GM21737 (cell line): ENCODE data around the gene VEPH1.

Experiments
- ATAC-seq: cut with Tn5 transposase; IDR thresholded peaks from one replicate; pipeline ENCODE4 v1.9.1; 2021; ENCODE audit warnings: mild to moderate bottlenecking, moderate library complexity; ENCODE audit not compliant: unreplicated experiment

The VEPH1 gene

GRCh38 chr3:157526036-157526435 is 22.8 kb upstream of the VEPH1 start:
- no peak for ATAC-seq

GRCh38 chr3:157523814-157524213 is 20.6 kb upstream of the VEPH1 start:
- ATAC-seq = no peak

GRCh38 chr3:157522648-157523047 is 19.4 kb upstream of the VEPH1 start:
- no peak for ATAC-seq

- ATAC-seq = no peak
Measured at GRCh38 chr3:157520485-157521150, 17.4 kb upstream of the VEPH1 start.

- no peak for ATAC-seq
Measured at GRCh38 chr3:157518881-157519280, 15.7 kb upstream of the VEPH1 start.

DNA sequence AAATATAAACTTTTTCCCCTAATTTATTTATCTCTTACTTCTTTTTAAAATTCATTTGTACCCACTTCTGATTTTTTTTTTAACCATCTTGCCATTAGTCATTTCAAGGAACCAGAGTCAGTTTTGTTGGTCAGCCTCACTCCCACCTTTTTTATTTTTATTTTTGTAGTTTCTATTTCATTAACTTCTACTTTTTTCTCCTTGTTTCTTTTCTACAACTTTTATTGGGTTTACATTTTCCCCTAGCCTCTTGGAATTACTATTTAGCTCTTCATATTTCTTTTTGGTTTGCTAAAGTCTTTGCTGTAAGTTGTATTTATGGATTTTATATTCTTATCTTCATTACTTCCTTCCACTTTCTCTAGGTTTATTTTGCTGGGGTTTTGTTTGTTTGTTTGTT is 13.7 kb upstream of the VEPH1 start:
- ATAC-seq = no peak

DNA sequence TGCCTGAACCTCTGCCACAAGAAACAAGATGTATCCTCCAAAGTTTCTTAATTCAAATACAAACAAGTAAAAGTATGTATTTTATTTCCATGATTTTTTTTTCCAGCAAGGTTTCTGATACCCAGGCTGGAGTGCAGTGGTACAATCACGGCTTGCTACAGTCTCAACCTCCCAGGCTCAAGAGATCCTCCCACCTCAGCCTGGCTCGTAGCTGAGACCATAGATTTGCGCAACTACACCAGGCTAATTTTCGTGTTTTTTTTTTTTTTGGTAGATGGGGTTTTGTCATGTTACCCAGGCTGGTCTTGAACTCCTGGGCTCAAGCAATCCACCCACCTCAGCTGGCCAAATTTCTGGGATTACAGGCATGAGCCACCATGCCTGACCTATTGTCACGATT is 12.2 kb upstream of the VEPH1 start:
- ATAC-seq = no peak

DNA sequence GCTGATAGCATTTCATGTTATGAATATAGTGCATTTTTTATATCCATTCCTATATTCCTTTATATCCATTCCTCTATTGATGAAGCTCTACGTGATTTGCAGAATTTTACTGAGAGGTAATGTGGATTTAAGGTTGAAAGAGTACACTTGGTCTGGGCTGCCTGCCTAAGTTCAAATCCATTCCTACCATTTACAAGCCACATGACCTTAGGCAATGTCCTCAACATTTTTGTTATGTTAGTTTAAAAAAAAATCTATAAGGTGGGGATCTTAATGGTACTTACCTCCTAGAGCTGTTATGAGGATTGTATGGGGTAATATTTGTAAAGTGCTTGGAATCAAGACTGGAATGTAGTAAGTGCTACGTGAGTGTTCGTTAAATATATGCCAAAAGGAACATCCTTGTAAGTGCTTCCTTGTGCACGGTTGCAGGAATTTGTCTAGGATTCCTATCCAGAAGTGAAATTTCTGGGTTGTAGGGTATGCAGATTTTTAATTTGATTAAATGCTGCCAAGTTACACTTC is 11.2 kb upstream of the VEPH1 start:
- ATAC-seq = no peak

GRCh38 chr3:157513585-157513984 is 10.4 kb upstream of the VEPH1 start:
- no peak for ATAC-seq

- ATAC-seq = no peak
Measured at GRCh38 chr3:157512534-157512933, 9.3 kb upstream of the VEPH1 start.

DNA sequence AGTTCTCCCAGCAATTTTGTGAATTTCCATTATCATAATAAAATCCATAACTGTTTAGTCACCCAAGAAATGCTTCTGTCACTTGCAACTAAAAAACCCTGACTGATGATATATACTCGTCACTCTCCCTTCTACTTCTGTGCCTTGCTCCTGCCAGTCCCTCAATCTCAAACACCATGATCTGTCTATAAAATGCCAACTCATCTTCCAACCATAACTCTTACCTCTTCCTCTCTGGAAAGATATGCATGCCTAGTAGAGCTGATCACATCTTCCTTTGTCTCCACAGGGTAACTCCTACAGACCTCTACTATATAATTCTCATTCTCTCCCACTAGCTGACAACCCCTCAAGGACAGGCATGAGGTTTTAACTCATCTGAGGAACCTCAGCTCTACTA is 5.2 kb upstream of the VEPH1 start:
- no peak for ATAC-seq

- no peak for ATAC-seq
Measured at GRCh38 chr3:157501863-157502262, 1.4 kb downstream of the VEPH1 start.

DNA sequence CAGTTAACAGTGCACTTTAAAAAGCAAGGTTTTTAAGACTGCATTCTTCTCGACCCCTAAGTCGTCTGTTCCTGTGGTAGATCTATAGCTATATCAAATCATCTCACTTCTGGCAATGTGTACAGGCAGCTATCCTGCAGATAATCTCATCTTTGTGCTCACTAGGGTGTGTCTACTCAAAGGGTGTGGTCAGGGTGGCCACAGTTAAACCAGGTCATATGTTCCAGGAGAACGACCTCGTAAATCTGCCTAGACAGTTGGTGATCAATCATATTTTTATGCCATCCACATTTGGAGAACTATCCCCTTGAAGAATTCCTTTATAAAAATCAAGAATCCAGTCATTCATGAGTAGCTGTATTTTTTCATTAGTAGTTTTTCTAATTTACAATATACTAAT is 3.0 kb downstream of the VEPH1 start:
- ATAC-seq = no peak

DNA sequence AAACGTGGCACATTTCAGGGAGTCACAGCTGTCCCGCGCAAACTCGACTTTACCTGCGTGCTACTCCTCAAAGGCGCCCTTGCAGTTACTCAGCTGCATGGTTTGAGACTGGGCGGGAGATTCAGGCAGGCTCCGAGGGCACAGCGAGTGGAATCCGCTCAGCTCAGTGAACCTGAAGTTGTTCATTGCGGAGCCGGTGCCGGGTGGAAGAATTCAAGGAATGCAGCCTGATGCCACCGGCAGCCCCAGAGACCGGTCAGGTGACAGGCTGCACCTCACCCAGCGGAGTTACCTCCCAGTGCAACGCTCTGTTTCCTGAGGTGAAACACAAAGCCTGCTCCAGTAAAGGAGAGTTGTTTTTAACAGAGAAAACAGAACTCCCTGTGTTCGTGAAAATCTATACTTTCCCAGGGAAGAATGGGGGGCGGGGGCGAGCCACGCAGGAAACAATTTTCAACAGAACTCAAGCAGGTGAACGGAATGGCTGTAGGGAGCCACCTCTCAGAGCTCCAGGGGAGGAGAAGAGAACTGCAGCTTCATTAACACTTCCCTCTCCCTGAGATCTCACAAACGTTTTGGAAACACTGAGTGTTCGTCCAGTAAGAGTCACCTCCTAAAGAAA is 3.8 kb downstream of the VEPH1 start:
- ATAC-seq = no peak

DNA sequence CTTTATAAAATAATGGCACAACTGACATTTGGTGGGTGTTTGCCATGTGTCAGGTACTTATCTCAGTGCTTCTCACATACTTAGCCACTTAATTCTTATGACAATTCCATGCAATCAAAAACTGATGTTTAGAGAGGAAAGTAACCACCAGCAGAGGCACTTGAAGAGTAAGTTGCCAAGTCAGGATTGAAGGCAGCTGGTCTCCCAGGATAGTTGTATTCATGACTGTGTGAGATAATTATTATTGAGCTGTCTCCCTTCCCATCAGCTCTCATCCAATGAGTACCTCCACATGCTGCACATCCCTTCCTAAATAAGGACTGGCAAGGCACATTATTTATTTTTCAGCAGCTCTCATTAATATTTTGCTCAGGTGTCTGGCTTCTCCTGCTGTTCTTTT is 4.8 kb downstream of the VEPH1 start:
- no peak for ATAC-seq

GRCh38 chr3:157495846-157496245 is 7.4 kb downstream of the VEPH1 start:
- no peak for ATAC-seq

DNA sequence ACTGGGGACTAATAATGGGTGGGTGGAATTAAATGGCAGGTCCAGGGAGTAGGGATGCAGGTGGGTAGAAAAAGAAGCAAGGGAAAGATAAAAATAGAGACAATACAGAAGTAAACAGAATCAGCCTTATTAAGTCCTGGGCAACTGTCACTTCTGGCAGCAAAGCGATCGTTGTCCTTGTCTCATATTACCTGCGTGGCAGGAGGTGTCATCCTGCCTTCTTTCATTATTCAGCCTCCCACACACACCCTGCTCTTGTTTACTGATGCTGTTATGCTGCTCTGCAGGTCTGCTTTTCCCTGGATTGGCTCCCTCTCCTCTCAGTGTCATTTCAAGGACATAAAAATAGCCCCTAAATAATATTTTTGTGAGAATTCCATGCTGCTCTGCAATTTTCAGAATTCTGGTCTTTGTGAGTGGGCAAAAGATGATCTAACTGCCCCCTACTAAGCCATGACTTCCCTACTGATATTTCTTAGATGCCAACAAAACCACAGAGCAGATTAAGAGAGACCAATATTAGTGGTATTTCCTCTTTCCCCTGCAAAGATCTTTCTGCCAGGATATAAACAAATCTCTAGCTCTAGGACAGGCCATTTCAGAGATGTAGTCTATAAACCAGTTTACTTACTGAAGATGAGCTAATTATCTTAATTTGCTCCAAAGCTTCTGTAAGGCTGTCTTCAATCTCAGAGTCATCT is 8.5 kb downstream of the VEPH1 start:
- no peak for ATAC-seq

DNA sequence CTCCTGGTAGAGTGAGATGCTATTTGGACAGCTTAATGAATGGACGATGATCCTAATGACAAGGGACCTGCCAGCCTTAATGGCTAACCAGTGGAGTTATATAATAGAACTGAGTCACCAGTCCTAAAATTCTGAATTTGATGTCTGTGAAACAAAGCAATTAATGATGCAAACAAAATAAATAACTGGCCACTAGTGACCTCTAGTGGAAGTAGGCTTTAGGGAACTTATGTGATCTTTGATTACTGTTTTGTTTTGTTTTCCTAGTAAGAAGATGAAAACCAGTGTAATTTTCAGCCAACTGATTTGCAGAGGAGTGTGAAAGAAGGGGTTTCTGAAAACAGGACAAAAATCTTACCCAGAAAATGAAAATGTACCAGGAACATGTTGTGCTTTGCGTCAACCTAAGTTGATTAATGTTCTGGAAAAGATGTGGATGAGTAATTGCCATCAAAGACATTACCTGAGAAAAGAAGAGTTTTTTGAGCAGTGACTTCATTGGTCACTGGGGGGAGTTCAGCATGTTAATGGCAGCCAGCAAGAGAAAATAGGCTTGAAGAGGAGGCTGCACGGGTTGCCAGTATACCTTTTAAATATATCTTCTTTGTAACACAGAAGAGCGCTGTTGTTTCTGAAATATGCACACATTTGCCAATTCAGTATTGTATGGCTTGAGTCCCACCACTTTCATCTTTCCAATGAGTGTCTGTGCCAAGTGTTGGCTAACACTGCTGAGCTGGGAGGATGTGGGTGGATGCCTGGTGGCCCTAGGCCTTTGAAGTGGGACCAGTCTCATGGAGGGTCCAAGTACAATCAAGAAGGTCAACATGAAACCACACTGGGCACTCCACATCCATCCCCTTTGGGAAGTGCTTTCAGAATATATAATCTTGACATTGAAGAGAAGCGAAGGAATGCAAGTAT is 9.3 kb downstream of the VEPH1 start:
- no peak for ATAC-seq

GRCh38 chr3:157491136-157491535 is 12.1 kb downstream of the VEPH1 start:
- no peak for ATAC-seq

DNA sequence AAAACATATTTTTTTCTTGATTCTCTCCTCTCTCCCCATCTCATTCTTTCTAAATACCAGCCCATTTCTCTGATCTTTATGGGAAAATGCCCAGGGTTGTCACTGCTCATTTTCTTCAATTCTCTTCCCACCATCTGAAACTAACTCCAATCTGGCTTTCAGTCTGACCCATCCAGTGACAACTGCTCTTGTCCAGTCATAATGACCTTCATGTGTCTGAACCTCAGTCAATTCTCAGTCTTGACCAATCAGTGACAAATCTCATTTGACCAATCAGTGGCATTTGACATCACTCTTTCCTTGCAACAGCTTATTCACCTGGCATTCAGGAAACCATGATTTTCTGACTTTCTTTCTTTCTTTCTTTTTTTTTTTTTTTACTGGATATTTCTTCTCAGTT is 15.1 kb downstream of the VEPH1 start:
- no peak for ATAC-seq

DNA sequence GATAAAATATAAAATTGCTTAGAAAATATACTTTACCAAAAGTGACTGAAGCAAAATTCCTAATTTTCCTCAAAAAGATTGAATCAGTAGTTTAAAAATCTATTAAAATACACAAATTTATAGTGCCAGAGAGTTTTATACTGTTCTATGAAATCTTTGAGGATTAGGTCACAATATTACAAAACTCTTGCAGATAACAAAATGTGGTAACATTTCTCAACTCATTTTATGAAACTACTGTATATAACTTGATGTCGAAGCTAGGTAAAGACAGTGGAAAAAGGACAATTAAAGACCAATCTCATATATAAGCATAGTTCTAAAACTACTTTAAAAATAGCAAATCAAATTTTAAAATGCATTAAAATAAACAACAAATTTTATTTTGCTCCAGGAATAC is 15.9 kb downstream of the VEPH1 start:
- no peak for ATAC-seq
